CD14-positive monocyte (primary cell): ENCODE measurements around the gene SLIRP. TPM values are rescaled to one million over a fixed set of nuclear protein-coding genes. Genes with fewer than 3 reads are reported as not detected.
A peak's percentile ranks its signal among the peaks of the same experiment; 100 is the strongest.

ENCODE experiments used
- DNase-seq, 3 donors: peaks; one replicate each; pipeline ENCODE4 v3.0.0-alpha.2; 2011 to 2022
- H2AFZ ChIP-seq: 2 replicates; pipeline ENCODE4 v1.6.0; 2012; ENCODE audit warnings: mild to moderate bottlenecking, low read depth, low read length, inconsistent platforms; ENCODE audit not compliant: insufficient read depth, poor library complexity, severe bottlenecking
- H3K27ac ChIP-seq, 2 donors: 1 replicate in 1 of 2; 2 replicates in 1 of 2; pipeline ENCODE4 v1.5.1; 2012 to 2013; ENCODE audit warnings: low read length in 2 of 2, control low read depth in 1 of 2, inconsistent platforms in 1 of 2, low read depth in 1 of 2, mild to moderate bottlenecking in 1 of 2
- H3K27me3 ChIP-seq, 2 donors: one replicate each; pipeline versions ENCODE4 v1.6.0 to v1.6.1; 2011 to 2013; ENCODE audit warnings: low read length in 2 of 2; ENCODE audit not compliant: control insufficient read depth in 2 of 2, insufficient read depth in 2 of 2
- H3K36me3 ChIP-seq, 2 donors: replicated peaks in 1 of 2; 1 replicate in 1 of 2; 2 replicates in 1 of 2; pipeline versions ENCODE4 v1.5.1 to v1.6.1; 2012 to 2013; ENCODE audit warnings: low read length in 2 of 2, control low read depth in 1 of 2, inconsistent platforms in 1 of 2, mild to moderate bottlenecking in 1 of 2; ENCODE audit not compliant: insufficient read depth in 2 of 2, control insufficient read depth in 1 of 2
- H3K4me1 ChIP-seq, 2 donors: 1 replicate in 1 of 2; 2 replicates in 1 of 2; pipeline versions ENCODE4 v1.5.1 to v1.6.1; 2012 to 2013; ENCODE audit warnings: low read length in 2 of 2, control low read depth in 1 of 2, inconsistent platforms in 1 of 2, mild to moderate bottlenecking in 1 of 2, moderate library complexity in 1 of 2; ENCODE audit not compliant: insufficient read depth in 2 of 2, control insufficient read depth in 1 of 2
- H3K4me2 ChIP-seq: replicated peaks from 2 replicates; pipeline ENCODE3; 2012; ENCODE audit warnings: low read length, moderate library complexity, mild to moderate bottlenecking; ENCODE audit not compliant: poor library complexity, severe bottlenecking; ENCODE audit errors: extremely low read depth
- H3K4me3 ChIP-seq, 3 experiments: fragments of 200-600 bp in 1 of 3; sonication (generic) in 1 of 3; replicated peaks in 1 of 3; 1 replicate in 2 of 3; 2 replicates in 1 of 3; pipeline ENCODE4 v1.5.1; 2011 to 2013; ENCODE audit warnings: low read length in 3 of 3, mild to moderate bottlenecking in 3 of 3, control low read depth in 2 of 3, low read depth in 2 of 3, inconsistent platforms in 1 of 3, moderate library complexity in 1 of 3
- H3K79me2 ChIP-seq: 2 replicates; pipeline ENCODE4 v1.6.0; 2012; ENCODE audit warnings: mild to moderate bottlenecking, control low read depth, inconsistent platforms, low read length, moderate library complexity; ENCODE audit not compliant: insufficient read depth
- H3K9ac ChIP-seq: 2 replicates; pipeline ENCODE4 v1.6.0; 2017; ENCODE audit warnings: low read length, mild to moderate bottlenecking; ENCODE audit not compliant: insufficient read depth, poor library complexity, severe bottlenecking
- H3K9me3 ChIP-seq, 2 donors: replicated peaks in 1 of 2; 1 replicate in 1 of 2; 2 replicates in 1 of 2; pipeline versions ENCODE4 v1.5.1 to v1.6.1; 2012 to 2013; ENCODE audit warnings: low read length in 2 of 2, control low read depth in 1 of 2; ENCODE audit not compliant: control insufficient read depth in 1 of 2, insufficient read depth in 1 of 2
- H4K20me1 ChIP-seq: 2 replicates; pipeline ENCODE4 v1.6.0; 2012; ENCODE audit warnings: mild to moderate bottlenecking, low read length, control low read depth, moderate library complexity; ENCODE audit not compliant: insufficient read depth
- H3K27ac Mint-ChIP-seq, 7 donors: one replicate each; pipeline ENCODE4 v1.8.0; 2020; ENCODE audit warnings: mild to moderate bottlenecking in 7 of 7, mixed read lengths in 7 of 7, moderate library complexity in 6 of 7, inconsistent platforms in 2 of 7
- H3K27me3 Mint-ChIP-seq, 3 donors: one replicate each; pipeline ENCODE4 v1.8.0; 2021 to 2022; ENCODE audit warnings: low read depth in 3 of 3, mild to moderate bottlenecking in 3 of 3, mixed read lengths in 3 of 3, moderate library complexity in 3 of 3, inconsistent platforms in 1 of 3
- H3K36me3 Mint-ChIP-seq, 2 donors: one replicate each; pipeline ENCODE4 v1.8.0; 2020; ENCODE audit warnings: mixed read lengths in 2 of 2, inconsistent platforms in 1 of 2, mild to moderate bottlenecking in 1 of 2
- H3K4me1 Mint-ChIP-seq: one replicate; pipeline ENCODE4 v1.8.0; 2020; ENCODE audit warnings: mild to moderate bottlenecking, mixed read lengths
- H3K4me3 Mint-ChIP-seq, 2 donors: one replicate each; pipeline ENCODE4 v1.8.0; 2020; ENCODE audit warnings: mild to moderate bottlenecking in 2 of 2, mixed read lengths in 2 of 2, moderate library complexity in 1 of 2
- H3K9me3 Mint-ChIP-seq, 7 donors: one replicate each; pipeline ENCODE4 v1.8.0; 2020 to 2022; ENCODE audit warnings: mixed read lengths in 7 of 7, mild to moderate bottlenecking in 6 of 7, moderate library complexity in 6 of 7, inconsistent platforms in 2 of 7
- CTCF ChIP-seq: fragments of 200-600 bp; IDR thresholded peaks from one replicate; pipeline ENCODE4 v1.8.0; 2022; ENCODE audit warnings: antibody characterized with exemption, mild to moderate bottlenecking
- WGBS: methylation state at CpG from one replicate; pipeline ENCODE4 v1.1.5; 2013; ENCODE audit warnings: missing lambda C conversion rate; ENCODE audit not compliant: insufficient coverage; 5-methylcytosine and 5-hydroxymethylcytosine counted together
- intact Hi-C, 2 donors: fragments of 100-400 bp; cut with micrococcal nuclease; formaldehyde crosslinking; loops; one replicate each; pipeline versions ENCODE4 v1.15.0 to v1.15.1; 2023
- polyA plus RNA-seq, 3 donors: library from polyadenylated mRNA; depleted of rRNA in 1 of 3; unstranded in 2 of 3; stranded (reverse) in 1 of 3; fragments of 300-500 nt in 2 of 3; fragments of >200 nt in 1 of 3; fragmentation: Illumina TruSeq in 2 of 3; gene quantifications; 1 replicate in 2 of 3; 2 replicates in 1 of 3; pipeline ENCODE4 v1.2.3, GENCODE V29; 2012 to 2021

The SLIRP gene
- polyA plus RNA-seq, 3 donors, result 89.3 to 402 (median 323) TPM

GRCh38 chr14:77717608-77718305 lies 9.9 kb downstream of the SLIRP start:
- no peak overlapping the region for H3K9ac ChIP-seq
- peaks cover 46% of the 10 kb centered on the region for H4K20me1 ChIP-seq
- no peak overlapping the region for H3K4me3 ChIP-seq
- H2AFZ ChIP-seq, result no peak overlapping the region
- intact Hi-C loops, result no loop called here
- Mint-ChIP-seq H3K27me3 (no peaks in the 10 kb centered on the region), H3K4me1 (no peaks in the 10 kb centered on the region), H3K4me3 (no peak overlapping the region), H3K36me3 (peaks cover 70 to 97% of the 10 kb centered on the region in 2 donors), H3K27ac (peak overlapping the region in 5 of 7 donors; percentile 13 to 85 (median 35)), H3K9me3 (peaks cover 0 to 1% (median 0%) of the 10 kb centered on the region in 7 donors)
- no peaks in the 10 kb centered on the region for H3K4me1 ChIP-seq
- DNase-seq, result no peak
- peaks cover 21% of the 10 kb centered on the region for H3K79me2 ChIP-seq
- WGBS, result 90% methylated on average over 2 of the region's 5 CpGs
- no peak overlapping the region for H3K27ac ChIP-seq
- no peaks in the 10 kb centered on the region for H3K9me3 ChIP-seq
- peaks cover 84 to 99% of the 10 kb centered on the region in 2 donors for H3K36me3 ChIP-seq
- H3K4me2 ChIP-seq, result no peak overlapping the region
- H3K27me3 ChIP-seq, result no peaks in the 10 kb centered on the region
- no peak for TF ChIP-seq CTCF

- H3K4me1 Mint-ChIP-seq, result no peaks in the 10 kb centered on the region
- H3K9me3 ChIP-seq, result no peaks in the 10 kb centered on the region
- H3K4me2 ChIP-seq, result no peak overlapping the region
- no peaks in the 10 kb centered on the region for H3K27me3 ChIP-seq
- no peaks in the 10 kb centered on the region for H3K4me1 ChIP-seq
- peaks cover 51% of the 10 kb centered on the region for H4K20me1 ChIP-seq
- no peaks in the 10 kb centered on the region for H3K27me3 Mint-ChIP-seq
- H3K36me3 ChIP-seq, result peaks cover 89 to 100% of the 10 kb centered on the region in 2 donors
- H3K27ac ChIP-seq, result no peak overlapping the region
- 100% methylated on average over 3 of the region's 5 CpGs for WGBS
- no peak overlapping the region for H3K9ac ChIP-seq
- H3K36me3 Mint-ChIP-seq, result peaks cover 74 to 96% of the 10 kb centered on the region in 2 donors
- H3K4me3 Mint-ChIP-seq, result no peak overlapping the region
- no peak for TF ChIP-seq CTCF
- H3K4me3 ChIP-seq, result no peak overlapping the region
- H3K27ac Mint-ChIP-seq, result no peak overlapping the region
- no peaks in the 10 kb centered on the region for H3K9me3 Mint-ChIP-seq
- H3K79me2 ChIP-seq, result peaks cover 15% of the 10 kb centered on the region
- H2AFZ ChIP-seq, result no peak overlapping the region
- intact Hi-C loops, result no loop called here
- no peak for DNase-seq
Observed at GRCh38 chr14:77721437-77721836, 13.5 kb downstream of the SLIRP start.
